MV-4-11 (cell line): Measurements from ENCODE around the gene FAM240A.
A peak's percentile ranks its signal among the peaks of the same experiment; 100 is the strongest.
"Not testable (repeated sequence)": the region's sequence is repeated elsewhere in the genome, so short reads cannot be mapped to it uniquely, and the experiment has no call there.

Experiments
- DNase-seq: peaks from one replicate; lab custom pipeline; 2025; lab: John Stamatoyannopoulos, UW

FAM240A gene

GRCh38 chr3:46612324-46612723 is at the start of gene FAM240A:
Gene FAM240A (plus strand): TSS chr3:46612525. CDS start chr3:46612684, 159 bp downstream.
- DNase-seq = no peak

- no peak for DNase-seq
Observed at GRCh38 chr3:46564190-46565021, 47.9 kb upstream of the FAM240A start.

- no peak for DNase-seq
Observed at GRCh38 chr3:46565077-46565476, 47.2 kb upstream of the FAM240A start.

GRCh38 chr3:46565607-46566039 is 46.7 kb upstream of the FAM240A start:
- no peak for DNase-seq

GRCh38 chr3:46566040-46566641 is 46.2 kb upstream of the FAM240A start, which contains the start of gene LRRC2:
Gene LRRC2 (minus strand): TSS chr3:46566302. CDS start chr3:46551591, 14,711 bp downstream.
- DNase-seq = no peak

GRCh38 chr3:46571684-46572083 is 40.6 kb upstream of the FAM240A start:
- DNase-seq = no peak

GRCh38 chr3:46573701-46574100 is 38.6 kb upstream of the FAM240A start:
- DNase-seq = no peak

GRCh38 chr3:46574243-46574646 is 38.1 kb upstream of the FAM240A start:
- no peak for DNase-seq

- DNase-seq = no peak
Observed at GRCh38 chr3:46574881-46575576, 37.3 kb upstream of the FAM240A start.

GRCh38 chr3:46575577-46576222 is 36.6 kb upstream of the FAM240A start:
- DNase-seq = no peak

- no peak for DNase-seq
Observed at GRCh38 chr3:46576386-46576785, 35.9 kb upstream of the FAM240A start.

- no peak for DNase-seq
Observed at GRCh38 chr3:46576879-46577278, 35.4 kb upstream of the FAM240A start.

- DNase-seq = not testable (repeated sequence)
Observed at GRCh38 chr3:46577580-46578249, 34.6 kb upstream of the FAM240A start.

GRCh38 chr3:46578973-46579755 is 33.2 kb upstream of the FAM240A start:
- peak; percentile 49 for DNase-seq

- no peak for DNase-seq
Observed at GRCh38 chr3:46579756-46580286, 32.5 kb upstream of the FAM240A start.

GRCh38 chr3:46580675-46581074 is 31.6 kb upstream of the FAM240A start:
- DNase-seq = no peak

GRCh38 chr3:46584598-46585467 is 27.5 kb upstream of the FAM240A start:
- DNase-seq = no peak

GRCh38 chr3:46585799-46586693 is 26.3 kb upstream of the FAM240A start:
- DNase-seq = no peak
